Stimulated activated CD8-positive, alpha-beta memory T cell treated with anti-CD3 and anti-CD28 coated beads, Interleukin-2, amount 100 ng/mL, for 1 hour (primary cell): ENCODE results near the gene FBXL17.

Source experiments
- DNase-seq, 2 donors: peaks; one replicate each; pipeline ENCODE4 v3.0.0-alpha.2; 2020; ENCODE audit warnings: low read depth in 2 of 2

The FBXL17 gene

GRCh38 chr5:107809201-107810034 lies 572.5 kb downstream of the FBXL17 start:
- no peak for DNase-seq
